ENCODE data around the gene SIGLEC10.
"Not testable (repeated sequence)": the region's sequence is repeated elsewhere in the genome, so short reads cannot be mapped to it uniquely, and the experiment has no call there.

SIGLEC10 gene

GRCh38 chr19:51434456-51434855 is 17.0 kb upstream of the SIGLEC10 start:
- no peak for DNase-seq

DNA sequence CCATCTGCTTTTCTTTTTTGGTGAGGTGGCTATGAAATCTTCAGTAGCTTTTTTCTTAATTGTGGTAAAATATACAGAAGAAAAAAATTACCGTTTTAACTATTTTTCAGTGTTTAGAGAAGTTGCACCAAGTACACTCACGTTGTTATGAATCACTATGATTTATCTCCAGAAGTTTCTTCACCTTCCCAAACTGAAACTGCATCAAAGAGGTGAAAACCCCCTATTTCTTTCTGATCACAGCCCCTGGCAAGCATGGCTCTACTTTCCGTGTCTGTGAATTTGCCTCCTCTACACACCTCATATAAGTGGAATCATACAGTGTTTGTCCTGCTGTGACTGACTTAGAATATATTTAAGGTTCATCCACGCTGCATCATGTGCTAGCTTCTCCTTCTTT is 15.6 kb upstream of the SIGLEC10 start:
- DNase-seq, result no peak

- DNase-seq, result no peak
Observed at GRCh38 chr19:51431124-51431523, 13.7 kb upstream of the SIGLEC10 start.

DNA sequence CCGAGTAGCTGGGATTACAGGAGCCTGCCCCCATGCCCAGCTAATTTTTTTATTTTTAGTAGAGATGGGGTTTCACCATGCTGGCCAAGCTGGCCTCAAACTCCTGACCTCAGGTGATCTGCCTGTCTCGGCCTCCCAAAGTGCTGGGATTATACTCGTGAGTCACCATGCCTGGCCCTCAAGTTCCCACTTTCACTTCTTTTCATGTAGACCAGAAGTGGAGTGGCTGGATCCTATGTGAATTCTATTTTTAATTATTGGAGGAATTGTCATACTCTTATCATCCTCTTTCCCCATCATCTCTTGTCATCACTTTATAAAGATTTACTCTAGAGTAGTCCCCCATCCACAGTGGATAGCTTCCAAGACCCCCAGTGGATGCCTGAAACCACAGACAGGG is 12.8 kb upstream of the SIGLEC10 start:
- no peak for DNase-seq

DNA sequence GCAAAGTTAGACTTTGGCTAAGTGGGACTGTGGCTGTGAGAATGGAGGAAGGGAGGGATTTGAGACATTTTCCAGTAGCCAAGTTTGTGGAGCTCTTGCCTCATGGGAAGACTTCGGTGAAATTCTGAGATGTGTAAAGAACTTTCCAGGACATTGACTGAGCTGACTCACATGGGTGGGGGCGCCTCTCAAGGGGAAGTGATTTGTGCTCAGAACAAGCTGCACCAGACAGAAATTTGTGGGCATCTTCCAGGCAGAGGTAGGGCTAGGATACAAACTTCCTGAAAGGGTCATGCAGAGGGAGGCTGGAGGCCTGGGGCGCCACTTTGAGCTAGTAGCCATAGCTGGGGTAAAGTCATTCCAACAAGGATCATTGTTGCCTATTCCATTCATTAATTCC is 9.8 kb upstream of the SIGLEC10 start:
- DNase-seq, result no peak

GRCh38 chr19:51422053-51422448 is 4.6 kb upstream of the SIGLEC10 start:
- no peak for DNase-seq

DNA sequence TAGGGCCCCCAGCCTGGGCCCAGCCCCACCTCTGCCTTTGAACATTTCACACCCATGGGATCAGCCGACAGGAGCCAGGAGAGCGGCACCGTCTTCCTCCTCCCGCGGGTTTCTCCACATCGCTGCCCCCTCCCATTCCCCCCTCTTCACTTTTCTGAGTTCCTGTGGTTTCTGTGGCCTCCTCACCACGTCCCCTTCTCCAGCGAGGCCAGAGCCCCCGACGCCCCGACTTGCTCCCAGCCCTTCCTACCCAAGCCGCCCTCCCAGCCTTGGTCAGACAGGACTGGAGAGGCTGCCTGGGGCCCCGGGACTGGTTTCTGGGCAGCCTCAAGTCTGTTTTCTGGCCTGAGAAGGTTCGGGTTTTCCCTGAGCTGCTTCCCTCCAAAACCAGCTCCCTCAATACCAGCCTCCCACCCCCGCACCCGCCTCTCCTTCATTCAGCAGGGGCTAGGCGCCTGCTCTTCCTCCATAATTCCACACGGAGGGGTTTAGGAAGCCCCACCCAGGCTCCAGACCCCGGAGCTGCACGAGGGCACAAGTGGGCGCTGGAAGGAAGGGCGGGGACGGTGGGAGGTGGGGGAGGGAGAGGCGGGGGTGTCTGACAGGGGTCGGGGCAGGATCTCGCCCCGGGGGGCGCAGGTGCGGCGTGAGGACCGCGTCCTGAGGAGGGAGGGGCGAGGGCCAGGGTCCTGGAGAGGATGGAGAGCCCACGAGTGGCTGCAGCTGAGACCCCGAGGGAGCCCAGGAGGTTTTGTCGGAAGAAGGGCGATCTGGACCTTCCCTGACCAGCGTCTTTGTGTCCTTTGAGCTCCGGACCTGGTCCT is 4.0 kb upstream of the SIGLEC10 start:
- DNase-seq, result no peak

GRCh38 chr19:51420511-51420910 is 3.1 kb upstream of the SIGLEC10 start:
- not testable (repeated sequence) for DNase-seq

- DNase-seq, result no peak
Observed at GRCh38 chr19:51418707-51419106, 1.3 kb upstream of the SIGLEC10 start.

DNA sequence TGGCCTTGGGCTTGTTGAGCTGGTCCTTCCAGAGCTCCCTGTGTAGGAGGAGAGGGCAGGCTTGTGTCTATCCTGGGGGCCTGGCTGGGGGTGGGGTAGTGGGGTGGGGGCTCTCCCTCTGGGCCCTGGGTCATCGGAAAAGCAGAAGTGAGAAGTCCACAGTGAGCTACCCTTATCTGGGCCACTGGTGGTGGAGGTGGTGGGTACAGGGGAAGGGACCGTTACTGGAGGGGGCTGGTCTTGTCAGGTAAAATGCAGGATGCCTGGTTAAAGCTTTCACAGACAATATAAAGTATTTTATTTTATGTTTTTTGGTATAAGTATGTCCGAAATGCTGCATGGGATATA is 342 bp upstream of the SIGLEC10 start:
- no peak for DNase-seq

GRCh38 chr19:51416422-51416821 is 1.0 kb downstream of the SIGLEC10 start:
- not testable (repeated sequence) for DNase-seq

DNA sequence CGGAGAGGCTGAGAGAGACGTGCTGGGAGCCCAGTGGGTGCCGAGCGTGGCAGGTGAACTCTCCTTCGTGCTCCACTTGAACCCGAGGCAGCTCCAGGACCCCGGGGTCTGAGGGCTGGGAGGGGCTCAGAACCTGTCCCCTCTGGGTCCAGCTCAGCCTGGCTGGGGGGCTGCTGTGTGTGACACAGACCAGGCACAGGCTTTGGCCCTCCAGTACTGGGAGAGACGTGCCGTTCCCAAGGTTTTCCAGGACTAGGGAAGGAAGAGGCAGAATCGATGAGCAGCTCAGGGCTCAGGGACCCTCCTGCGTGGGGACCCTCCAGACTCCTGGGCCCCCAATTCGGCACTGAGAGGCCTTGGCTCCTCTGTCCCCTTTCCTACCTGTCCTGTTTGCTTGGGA is 2.3 kb downstream of the SIGLEC10 start:
- no peak for DNase-seq

DNA sequence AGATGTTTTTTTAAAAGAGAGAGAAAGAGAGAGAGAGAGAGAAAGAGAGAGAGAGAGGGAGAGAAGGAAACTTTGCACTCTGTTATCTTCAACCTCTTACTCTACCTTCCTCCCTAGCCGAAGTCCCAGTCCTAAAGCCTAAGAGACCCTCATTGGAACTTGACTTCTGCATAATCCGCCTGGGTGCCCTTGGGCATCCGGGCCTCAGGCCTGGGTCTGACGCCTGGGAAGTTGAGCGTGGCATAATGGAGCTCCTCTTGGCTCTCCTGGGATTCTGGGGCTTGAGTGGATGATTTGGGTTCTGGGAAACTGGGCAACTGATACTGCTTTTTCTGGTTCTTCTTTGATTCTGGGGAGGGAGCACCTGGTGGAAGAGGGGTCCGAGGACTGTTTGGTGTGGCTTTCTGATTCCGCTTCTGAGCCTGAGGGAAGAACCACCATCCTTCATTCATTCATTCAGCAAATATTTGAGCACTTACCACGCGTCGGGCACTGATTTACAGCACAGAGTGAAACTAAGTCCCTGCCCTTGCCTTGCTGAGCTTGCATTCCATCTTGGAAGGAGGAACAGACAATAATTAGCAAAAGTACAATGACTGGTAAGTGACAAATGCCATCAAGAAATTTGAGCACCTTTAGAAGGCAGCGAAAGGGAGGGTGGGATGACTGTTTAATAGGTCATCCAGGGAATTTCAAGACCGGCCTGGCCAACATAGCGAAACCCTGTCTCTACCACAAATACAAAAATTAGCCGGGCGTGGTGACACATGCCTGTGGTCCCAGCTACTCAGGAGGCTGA is 6.3 kb downstream of the SIGLEC10 start:
- no peak for DNase-seq

DNA sequence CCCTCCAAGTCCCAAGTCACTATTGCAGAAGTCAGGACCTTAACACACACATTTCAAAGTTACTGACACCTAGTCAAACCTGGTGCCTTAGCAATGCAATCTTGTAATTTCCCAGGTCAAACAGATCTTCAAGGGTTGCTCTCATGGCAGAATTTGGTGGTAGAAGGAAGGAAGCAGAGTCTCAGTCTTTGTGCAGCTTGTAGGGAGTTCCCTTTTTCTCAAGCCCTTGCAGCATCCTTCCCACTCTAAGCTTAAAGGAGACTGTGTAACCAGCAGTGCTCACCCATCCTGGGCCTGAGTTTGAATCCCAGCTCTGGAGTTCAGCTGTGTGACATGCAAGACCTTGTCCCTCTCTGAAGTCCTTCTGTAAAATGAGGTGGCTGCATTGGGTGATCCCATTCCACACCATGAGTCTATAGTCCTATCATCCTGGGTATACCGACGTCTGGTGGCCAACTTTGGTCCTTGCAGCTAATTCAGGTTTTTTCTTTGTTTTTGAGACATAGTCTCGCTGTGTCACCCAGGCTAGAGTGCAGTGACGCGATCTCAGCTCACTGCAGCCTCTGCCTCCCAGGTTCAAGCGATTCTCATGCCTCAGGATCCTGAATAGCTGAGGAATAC is 9.8 kb downstream of the SIGLEC10 start:
- peak; percentile 48 for DNase-seq

GRCh38 chr19:51402117-51402516 is 15.3 kb downstream of the SIGLEC10 start:
- no peak for DNase-seq

- DNase-seq, result not testable (repeated sequence)
Observed at GRCh38 chr19:51399936-51400335, 17.5 kb downstream of the SIGLEC10 start.

- DNase-seq, result no peak
Observed at GRCh38 chr19:51399231-51399630, 18.2 kb downstream of the SIGLEC10 start.

- DNase-seq, result no peak
Observed at GRCh38 chr19:51398096-51398704, 19.2 kb downstream of the SIGLEC10 start.

GRCh38 chr19:51397453-51397852 is 20.0 kb downstream of the SIGLEC10 start:
- not testable (repeated sequence) for DNase-seq

DNA sequence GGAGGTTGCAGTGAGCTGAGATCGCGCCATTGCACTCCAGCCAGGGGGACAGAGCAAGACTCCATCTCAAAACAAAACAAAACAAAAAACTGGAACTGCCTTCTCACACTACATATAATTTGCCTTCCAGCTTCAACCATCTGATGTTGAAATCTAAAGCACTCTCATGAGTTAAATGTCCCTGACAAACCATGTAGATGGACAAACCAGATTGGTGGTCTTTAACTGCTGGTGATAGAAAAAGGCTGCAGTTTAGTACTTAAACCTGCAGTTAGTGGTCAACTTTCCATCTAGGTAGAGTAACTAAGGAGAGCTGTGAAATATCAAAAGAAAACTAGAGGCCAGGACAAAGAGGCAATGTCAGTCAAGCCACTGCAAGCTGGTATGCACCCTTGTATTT is 21.3 kb downstream of the SIGLEC10 start:
- no peak for DNase-seq

GRCh38 chr19:51394050-51394836 is 23.2 kb downstream of the SIGLEC10 start:
- peak; percentile 94 for DNase-seq

DNA sequence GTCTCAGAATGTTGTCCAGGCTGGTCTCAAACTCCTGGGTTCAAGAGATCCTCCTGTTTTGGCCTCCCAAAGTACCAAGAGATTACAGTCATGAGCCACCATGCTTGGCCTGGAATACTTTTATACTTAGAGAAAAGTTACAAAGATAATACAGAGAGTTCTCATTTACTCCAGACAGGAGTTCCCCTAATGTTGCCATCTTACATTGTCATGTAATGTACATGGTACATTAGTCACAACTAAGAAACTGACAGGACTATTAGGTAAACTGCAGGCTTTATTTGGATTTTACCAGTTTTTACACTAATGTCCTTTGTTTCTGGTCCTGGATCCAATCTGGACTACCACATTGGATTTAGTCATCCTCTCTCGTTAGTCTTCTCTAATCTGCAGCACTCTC is 24.7 kb downstream of the SIGLEC10 start:
- no peak for DNase-seq
